ENCODE results near the gene ECHDC3. TPM values are rescaled to one million over a fixed set of nuclear protein-coding genes. Genes with fewer than 3 reads are reported as not detected.

Gene ECHDC3
- total and polyA plus RNA-seq, 2 of the 13 experiments (the other 11 are each of a cell fraction or from before 2014, with no cell fraction given), result not detected

GRCh38 chr10:11793762-11794479 is 51.7 kb downstream of the ECHDC3 start (continued):
- TF ChIP-seq HINFP (CRISPR knock-in tag; IDR thresholded peaks at IDR 0.05; ENCODE audit: low read depth) (peak; percentile 43; the same call in 1 of the 2 replicates), RARG (CRISPR knock-in tag; IDR thresholded peaks at IDR 0.05; ENCODE audit: low read depth) (peak; percentile 93; the same call in 1 of the 2 replicates), MEIS2 (CRISPR knock-in tag; IDR thresholded peaks at IDR 0.05) (0 out of 2 replicates have a peak, but pooled peaks have one; percentile 27), PCBP2 (optimal IDR thresholded peaks at IDR 0.05; ENCODE audit: low read depth, low read length, poor library complexity, severe bottlenecking) (no peak), ZNF552 (CRISPR knock-in tag; IDR thresholded peaks at IDR 0.05; ENCODE audit: borderline replicate concordance) (no peak), ARID5B (CRISPR knock-in tag; IDR thresholded peaks at IDR 0.05) (peak; percentile 74), CENPBD1 (CRISPR knock-in tag; IDR thresholded peaks at IDR 0.05; ENCODE audit: borderline replicate concordance, low read depth) (no peak), ZNF253 (CRISPR knock-in tag; IDR thresholded peaks at IDR 0.05; ENCODE audit: borderline replicate concordance) (no peak), HDAC2 (CRISPR knock-in tag; IDR thresholded peaks at IDR 0.05) (peak; percentile 52), ELF1 (CRISPR knock-in tag; IDR thresholded peaks at IDR 0.05) (0 out of 2 replicates have a peak, but pooled peaks have one; percentile 22), BHLHE40 (IDR thresholded peaks at IDR 0.05; ENCODE audit: low read length) (no peak), ZZZ3 (CRISPR knock-in tag; IDR thresholded peaks at IDR 0.05; ENCODE audit: borderline replicate concordance) (0 out of 2 replicates have a peak, but pooled peaks have one; percentile 36), GATAD2A (CRISPR knock-in tag; IDR thresholded peaks at IDR 0.05) (no peak; the same call in 1 of the 2 replicates), BORCS8-MEF2B (CRISPR knock-in tag; IDR thresholded peaks at IDR 0.05) (no peak), MEIS1 (CRISPR knock-in tag; IDR thresholded peaks at IDR 0.05; ENCODE audit: borderline replicate concordance) (peak; percentile 48; the same call in 1 of the 2 replicates), NFKBIZ (CRISPR knock-in tag; IDR thresholded peaks at IDR 0.05) (no peak), ZNF746 (CRISPR knock-in tag; IDR thresholded peaks at IDR 0.05) (no peak), SSRP1 (CRISPR knock-in tag; IDR thresholded peaks at IDR 0.05) (peak; percentile 11; the same call in 1 of the 2 replicates), ZNF772 (CRISPR knock-in tag; IDR thresholded peaks at IDR 0.05) (no peak)
- TF ChIP-seq, protein P1, sequence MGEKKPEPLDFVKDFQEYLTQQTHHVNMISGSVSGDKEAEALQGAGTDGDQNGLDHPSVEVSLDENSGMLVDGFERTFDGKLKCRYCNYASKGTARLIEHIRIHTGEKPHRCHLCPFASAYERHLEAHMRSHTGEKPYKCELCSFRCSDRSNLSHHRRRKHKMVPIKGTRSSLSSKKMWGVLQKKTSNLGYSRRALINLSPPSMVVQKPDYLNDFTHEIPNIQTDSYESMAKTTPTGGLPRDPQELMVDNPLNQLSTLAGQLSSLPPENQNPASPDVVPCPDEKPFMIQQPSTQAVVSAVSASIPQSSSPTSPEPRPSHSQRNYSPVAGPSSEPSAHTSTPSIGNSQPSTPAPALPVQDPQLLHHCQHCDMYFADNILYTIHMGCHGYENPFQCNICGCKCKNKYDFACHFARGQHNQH (CRISPR knock-in tag; IDR thresholded peaks at IDR 0.05), result peak; percentile 63; the same call in 1 of the 2 replicates
- TF ChIP-seq, protein P2, sequence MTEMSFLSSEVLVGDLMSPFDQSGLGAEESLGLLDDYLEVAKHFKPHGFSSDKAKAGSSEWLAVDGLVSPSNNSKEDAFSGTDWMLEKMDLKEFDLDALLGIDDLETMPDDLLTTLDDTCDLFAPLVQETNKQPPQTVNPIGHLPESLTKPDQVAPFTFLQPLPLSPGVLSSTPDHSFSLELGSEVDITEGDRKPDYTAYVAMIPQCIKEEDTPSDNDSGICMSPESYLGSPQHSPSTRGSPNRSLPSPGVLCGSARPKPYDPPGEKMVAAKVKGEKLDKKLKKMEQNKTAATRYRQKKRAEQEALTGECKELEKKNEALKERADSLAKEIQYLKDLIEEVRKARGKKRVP (CRISPR knock-in tag; IDR thresholded peaks at IDR 0.05), result 0 out of 4 replicates have a peak, but pooled peaks of 1 of the 2 experiments have one; percentile 7

Measured in HepG2 (cell line).